Uterus (tissue), 2 donors: ENCODE measurements around the gene PCDH9.

ENCODE experiments used
- CTCF ChIP-seq, 4 experiments: fragments of 200-600 bp in 2 of 4; fragments of 450-650 bp in 2 of 4; sonication (generic) in 2 of 4; IDR thresholded peaks; one replicate each; pipeline ENCODE4 v1.5.1; 2016 to 2019; ENCODE audit warnings: antibody characterized with exemption in 4 of 4, mild to moderate bottlenecking in 2 of 4, moderate library complexity in 1 of 4
- POLR2A ChIP-seq, 2 donors: fragments of 450-650 bp; IDR thresholded peaks; one replicate each; pipeline ENCODE4 v1.6.1; 2016; ENCODE audit warnings: antibody characterized with exemption in 2 of 2, mild to moderate bottlenecking in 1 of 2, moderate library complexity in 1 of 2

- TF ChIP-seq CTCF (IDR thresholded peaks at IDR 0.05) (no peak), POLR2A (IDR thresholded peaks at IDR 0.05) (no peak)
Measured at GRCh38 chr13:66322193-66322740, 907.9 kb downstream of the PCDH9 start.
